GM12878 (cell line): ENCODE data around the gene NXN.
"Not testable (repeated sequence)": the region's sequence is repeated elsewhere in the genome, so short reads cannot be mapped to it uniquely, and the experiment has no call there.

Experiments used
- CTCF ChIP-seq, 3 experiments: IDR thresholded peaks in 2 of 3; conservative IDR thresholded peaks in 1 of 3; 2 replicates each; pipeline ENCODE4 v1.5.1; 2011; ENCODE audit warnings: low read depth in 3 of 3, low read length in 3 of 3, mild to moderate bottlenecking in 3 of 3, control low read depth in 2 of 3, moderate library complexity in 2 of 3, inconsistent platforms in 1 of 3, mixed read lengths in 1 of 3; ENCODE audit not compliant: control insufficient read depth in 2 of 3, insufficient read depth in 1 of 3; ENCODE audit errors: extremely low read depth in 1 of 3
- GABPA ChIP-seq: IDR thresholded peaks from 2 replicates; pipeline ENCODE4 v1.6.1; 2014; ENCODE audit warnings: antibody characterized with exemption, low read depth, mild to moderate bottlenecking, inconsistent platforms
- JUND ChIP-seq: IDR thresholded peaks from 2 replicates; pipeline ENCODE4 v1.6.1; 2012; ENCODE audit warnings: low read depth, mild to moderate bottlenecking, low read length, improper control_type of control experiment, moderate library complexity
- MAX ChIP-seq: IDR thresholded peaks from 2 replicates; pipeline ENCODE4 v1.6.1; 2012; ENCODE audit warnings: low read depth, low read length, improper control_type of control experiment
- SMARCA5 ChIP-seq: fragments of 450-650 bp; IDR thresholded peaks from 2 replicates; pipeline ENCODE4 v1.6.1; 2017; ENCODE audit warnings: mild to moderate bottlenecking
- SREBF2 ChIP-seq: IDR thresholded peaks from 2 replicates; pipeline ENCODE4 v1.6.1; 2012; ENCODE audit warnings: mild to moderate bottlenecking, low read length
- YY1 ChIP-seq: IDR thresholded peaks from 2 replicates; pipeline ENCODE4 v1.6.1; 2011; ENCODE audit warnings: low read depth, mild to moderate bottlenecking, low read length
- ZBTB33 ChIP-seq: fragments of 450-650 bp; IDR thresholded peaks from 2 replicates; pipeline ENCODE4 v1.6.1; 2017; ENCODE audit warnings: mild to moderate bottlenecking
- ZSCAN29 ChIP-seq: fragments of 450-650 bp; IDR thresholded peaks from 2 replicates; pipeline ENCODE4 v1.6.1; 2017; ENCODE audit warnings: mild to moderate bottlenecking, moderate library complexity

- TF ChIP-seq CTCF (IDR thresholded peaks at IDR 0.05 in 2 of 3, conservative IDR thresholded peaks at IDR 0.05 in 1 of 3; ENCODE audit: control insufficient read depth in 2 of 3, extremely low read depth in 1 of 3, insufficient read depth in 1 of 3, low read depth in 3 of 3, low read length in 3 of 3); MAX; GABPA; SREBF2; ZBTB33; SMARCA5; YY1; JUND; ZSCAN29: not testable (repeated sequence)
These were observed 173.7 kb downstream of the NXN start for GRCh38 chr17:805886-806285.
